H1 (cell line): Measurements from ENCODE around the gene VGF. TPM values are rescaled to one million over a fixed set of nuclear protein-coding genes. Genes with fewer than 3 reads are reported as not detected.

Experiments used
- CTCF ChIA-PET: fragments of 300-600 bp; sonication (Branson Sonifier 250); formaldehyde crosslinking; loops from one replicate; lab custom pipeline; 2021; ENCODE audit not compliant: partially characterized antibody; lab: Charles Lee
- POLR2A ChIA-PET: fragments of 300-600 bp; sonication (Branson Sonifier 250); formaldehyde crosslinking; loops from one replicate; lab custom pipeline; 2021; ENCODE audit warnings: inconsistent platforms; ENCODE audit not compliant: partially characterized antibody; lab: Charles Lee
- DNase-seq, 2 experiments: peaks; one replicate each; pipeline versions ENCODE4 v3.0.0 to v3.0.0-alpha.2; 2010 to 2022; ENCODE audit warnings: low spot score in 2 of 2, low read depth in 1 of 2, mixed read lengths in 1 of 2
- FAIRE-seq: peaks from 2 replicates; lab custom pipeline; 2011; peaks lifted over from hg19 to GRCh38; lab: Jason Lieb, UNC
- H2AFZ ChIP-seq: 2 replicates; pipeline ENCODE4 v1.8.1; 2012; ENCODE audit warnings: low read length, inconsistent platforms
- H2AK5ac ChIP-seq: 2 replicates; pipeline ENCODE4 v1.6.1; 2013; ENCODE audit warnings: low read depth, low read length
- H2BK120ac ChIP-seq: replicated peaks from 2 replicates; pipeline ENCODE3; 2013; ENCODE audit warnings: low read depth, low read length, inconsistent platforms
- H2BK12ac ChIP-seq: 2 replicates; pipeline ENCODE4 v1.6.1; 2013; ENCODE audit warnings: low read depth, low read length
- H2BK15ac ChIP-seq: 2 replicates; pipeline ENCODE4 v1.6.1; 2013; ENCODE audit warnings: low read length
- H2BK20ac ChIP-seq: 2 replicates; pipeline ENCODE4 v1.6.1; 2013; ENCODE audit warnings: low read length
- H2BK5ac ChIP-seq: 2 replicates; pipeline ENCODE4 v1.6.1; 2013; ENCODE audit warnings: low read depth, low read length
- H3K14ac ChIP-seq: 2 replicates; pipeline ENCODE4 v1.6.1; 2013; ENCODE audit warnings: inconsistent platforms; ENCODE audit not compliant: insufficient read length
- H3K18ac ChIP-seq: 2 replicates; pipeline ENCODE4 v1.6.1; 2013; ENCODE audit warnings: low read length; ENCODE audit errors: extremely low read depth
- H3K23ac ChIP-seq: 2 replicates; pipeline ENCODE4 v1.6.1; 2013; ENCODE audit warnings: inconsistent platforms; ENCODE audit not compliant: insufficient read length
- H3K23me2 ChIP-seq: 2 replicates; pipeline ENCODE4 v1.6.1; 2013; ENCODE audit warnings: low read depth, low read length
- H3K27ac ChIP-seq: 2 replicates; pipeline ENCODE4 v1.6.1; 2011; ENCODE audit warnings: low read depth, low read length, inconsistent platforms
- H3K27me3 ChIP-seq, 4 experiments: replicated peaks in 1 of 4; 1 replicate in 1 of 4; 2 replicates in 3 of 4; pipeline versions ENCODE4 v1.6.1 to v1.8.1; 2011 to 2013; ENCODE audit warnings: low read length in 3 of 4, mild to moderate bottlenecking in 3 of 4, inconsistent platforms in 2 of 4, mixed read lengths in 2 of 4, moderate library complexity in 1 of 4; ENCODE audit not compliant: control insufficient read depth in 3 of 4, insufficient read depth in 3 of 4; ENCODE audit errors: extremely low read depth in 1 of 4
- H3K36me3 ChIP-seq, 4 experiments: 2 replicates each; pipeline versions ENCODE4 v1.6.1 to v1.8.1; 2011 to 2013; ENCODE audit warnings: mild to moderate bottlenecking in 4 of 4, low read length in 3 of 4, moderate library complexity in 2 of 4, control low read depth in 1 of 4, inconsistent platforms in 1 of 4; ENCODE audit not compliant: insufficient read depth in 4 of 4, control insufficient read depth in 2 of 4
- H3K4ac ChIP-seq: replicated peaks from 2 replicates; pipeline ENCODE3; 2013; ENCODE audit warnings: low read length, low read depth, mixed read lengths, inconsistent platforms; ENCODE audit not compliant: insufficient read length
- H3K4me1 ChIP-seq, 4 experiments: replicated peaks in 1 of 4; 1 replicate in 1 of 4; 2 replicates in 3 of 4; pipeline versions ENCODE4 v1.6.1 to v1.8.1; 2011 to 2013; ENCODE audit warnings: low read length in 3 of 4, inconsistent platforms in 2 of 4, mixed read lengths in 1 of 4; ENCODE audit not compliant: insufficient read depth in 4 of 4, control insufficient read depth in 3 of 4
- H3K4me2 ChIP-seq, 2 experiments: 2 replicates each; pipeline versions ENCODE4 v1.6.1 to v1.8.1; 2011 to 2013; ENCODE audit warnings: low read depth in 2 of 2, low read length in 2 of 2, control low read depth in 1 of 2, inconsistent platforms in 1 of 2, mild to moderate bottlenecking in 1 of 2; ENCODE audit not compliant: insufficient read depth in 1 of 2
- H3K4me3 ChIP-seq, 4 experiments: fragments of 200-600, 300-600 bp in 1 of 4; sonication (generic), shearing (Covaris generic), sonication (Bioruptor Twin) in 1 of 4; 2 replicates each; pipeline versions ENCODE4 v1.5.1 to v1.8.1; 2011 to 2016; ENCODE audit warnings: low read length in 4 of 4, low read depth in 3 of 4, control low read depth in 2 of 4, inconsistent platforms in 2 of 4, mild to moderate bottlenecking in 2 of 4, mixed read lengths in 1 of 4, moderate library complexity in 1 of 4; ENCODE audit not compliant: insufficient read depth in 2 of 4; ENCODE audit errors: extremely low read depth in 1 of 4
- H3K56ac ChIP-seq: replicated peaks from 2 replicates; pipeline ENCODE3; 2013; ENCODE audit warnings: low read depth, mild to moderate bottlenecking, mixed read lengths, low read length, inconsistent platforms; ENCODE audit not compliant: insufficient read length
- H3K79me1 ChIP-seq: 2 replicates; pipeline ENCODE4 v1.6.1; 2013; ENCODE audit warnings: low read depth, low read length, control low read depth
- H3K79me2 ChIP-seq, 2 experiments: 2 replicates each; pipeline versions ENCODE4 v1.6.1 to v1.8.1; 2012 to 2013; ENCODE audit warnings: low read length in 2 of 2, mild to moderate bottlenecking in 2 of 2, inconsistent platforms in 1 of 2; ENCODE audit not compliant: insufficient read depth in 2 of 2, control insufficient read depth in 1 of 2
- H3K9ac ChIP-seq, 4 experiments: replicated peaks in 1 of 4; 1 replicate in 1 of 4; 2 replicates in 3 of 4; pipeline versions ENCODE4 v1.6.1 to v1.8.1; 2011 to 2013; ENCODE audit warnings: low read depth in 3 of 4, low read length in 3 of 4, control low read depth in 2 of 4, mild to moderate bottlenecking in 2 of 4, moderate library complexity in 2 of 4, inconsistent platforms in 1 of 4; ENCODE audit errors: extremely low read depth in 1 of 4
- H3K9me3 ChIP-seq, 2 experiments: 2 replicates each; pipeline versions ENCODE4 v1.6.1 to v1.8.1; 2012 to 2013; ENCODE audit warnings: mild to moderate bottlenecking in 2 of 2, moderate library complexity in 2 of 2, control low read depth in 1 of 2, inconsistent platforms in 1 of 2, low read depth in 1 of 2, low read length in 1 of 2, mixed read lengths in 1 of 2; ENCODE audit not compliant: insufficient read depth in 2 of 2
- H4K20me1 ChIP-seq, 2 experiments: replicated peaks in 1 of 2; 2 replicates each; pipeline versions ENCODE3 to v1.8.1; 2011 to 2013; ENCODE audit warnings: inconsistent platforms in 2 of 2, low read length in 2 of 2, mild to moderate bottlenecking in 1 of 2; ENCODE audit not compliant: insufficient read depth in 2 of 2, control insufficient read depth in 1 of 2
- H4K5ac ChIP-seq: 2 replicates; pipeline ENCODE4 v1.6.1; 2013; ENCODE audit warnings: low read length, low read depth, mixed read lengths, inconsistent platforms; ENCODE audit not compliant: insufficient read length
- H4K8ac ChIP-seq: 2 replicates; pipeline ENCODE4 v1.8.0; 2013; ENCODE audit warnings: mild to moderate bottlenecking, moderate library complexity, low read length, inconsistent platforms; ENCODE audit not compliant: insufficient read depth; ENCODE audit errors: extremely low read depth
- H4K91ac ChIP-seq: replicated peaks from 2 replicates; pipeline ENCODE3; 2013; ENCODE audit warnings: low read length, mixed read lengths, inconsistent platforms; ENCODE audit not compliant: insufficient read length
- ATF2 ChIP-seq: IDR thresholded peaks from 2 replicates; pipeline ENCODE4 v1.6.1; 2012; ENCODE audit warnings: low read length, inconsistent platforms
- CBX5 ChIP-seq: fragments of 300-800, 300-1000 bp; sonication (generic); IDR thresholded peaks from 2 replicates; pipeline ENCODE4 v1.7.1; 2016; ENCODE audit warnings: antibody characterized with exemption, low read length, low read depth
- PHF8 ChIP-seq: fragments of 200-600 bp; sonication (generic); conservative IDR thresholded peaks from 2 replicates; pipeline ENCODE4 v1.7.1; 2012; ENCODE audit warnings: low read depth, mild to moderate bottlenecking, inconsistent platforms, low read length, moderate library complexity
- RAD21 ChIP-seq, 2 experiments: IDR thresholded peaks in 1 of 2; conservative IDR thresholded peaks in 1 of 2; 2 replicates each; pipeline ENCODE4 v1.6.1; 2011; ENCODE audit warnings: low read depth in 2 of 2, low read length in 2 of 2, improper control_type of control experiment in 1 of 2, inconsistent platforms in 1 of 2, mild to moderate bottlenecking in 1 of 2, moderate library complexity in 1 of 2
- SUZ12 ChIP-seq: fragments of 200-600 bp; sonication (generic); IDR thresholded peaks from 2 replicates; pipeline ENCODE4 v1.6.1; 2012; ENCODE audit warnings: mild to moderate bottlenecking, inconsistent platforms, low read length, moderate library complexity, mixed read lengths
- TBP ChIP-seq: IDR thresholded peaks from 2 replicates; pipeline ENCODE4 v1.6.1; 2011; ENCODE audit warnings: low read depth, low read length, improper control_type of control experiment
- WGBS, 2 experiments: shearing (Covaris generic) in 1 of 2; methylation state at CpG; one replicate each; pipeline versions ENCODE4 v1.1.6 to v1.1.7; 2013 to 2015; ENCODE audit warnings: low lambda C conversion rate in 2 of 2, mixed read lengths in 2 of 2, inconsistent platforms in 1 of 2, low coverage in 1 of 2, missing lambda C conversion rate in 1 of 2; ENCODE audit not compliant: insufficient replicate concordance in 2 of 2, insufficient coverage in 1 of 2, insufficient read length in 1 of 2; ENCODE audit errors: extremely low coverage in 1 of 2, missing lambda C conversion rate in 1 of 2; 5-methylcytosine and 5-hydroxymethylcytosine counted together
- polyA plus RNA-seq, 7 experiments: library from polyadenylated mRNA; depleted of rRNA in 3 of 7; stranded (reverse) in 5 of 7; unstranded in 2 of 7; fragments of >200 nt in 5 of 7; fragments of 200-250 nt in 2 of 7; gene quantifications; 1 replicate in 5 of 7; 2 replicates in 1 of 7; 4 replicates in 1 of 7; pipeline versions ENCODE4 v1.2.1 to v1.2.3, GENCODE V29; 2011 to 2013; ENCODE audit warnings: missing spikeins in 2 of 7, mixed read lengths in 2 of 7
- total RNA-seq: library from RNA; stranded (reverse); fragmentation: NEBNext Ultra II Directional; extraction: Animal tissue kit (Norgen Biotek cat#: 25700); gene quantifications from 2 replicates; pipeline ENCODE4 v1.2.1, GENCODE V29; 2021

VGF gene
- total and polyA plus RNA-seq, 2 of the 8 experiments (the other 6 are each of a cell fraction or from before 2014, with no cell fraction given), result 1.6 to 7.0 TPM

GRCh38 chr7:101167645-101168411 lies 2.5 kb upstream of the VGF start:
- WGBS, 2 experiments, result 3% methylated on average over 11 of the region's 12 CpGs; no CpG with 5 or more reads in 1 of the 2 experiments
- Histone ChIP-seq H2BK20ac (no peak overlapping the region; the same call in none of the 2 replicates), H2BK15ac (peak overlapping the region; percentile 100), H3K27ac (no peak overlapping the region), H4K91ac (peak overlapping the region; percentile 46), H2BK120ac (peak overlapping the region; percentile 76), H3K9me3 (no peaks in the 10 kb centered on the region), H4K20me1 (peaks cover 7 to 14% of the 10 kb centered on the region in 2 experiments), H3K79me1 (no peaks in the 10 kb centered on the region), H3K4ac (peak overlapping the region; percentile 83), H3K4me2 (peak overlapping the region; percentile 44 to 90), H2BK5ac (peak overlapping the region; percentile 83; the same call in 1 of the 2 replicates), H3K4me1 (peaks cover 11 to 78% (median 47%) of the 10 kb centered on the region in 4 experiments), H4K5ac (no peak overlapping the region), H3K23me2 (peaks cover 44% of the 10 kb centered on the region), H3K27me3 (peaks cover 43 to 85% (median 71%) of the 10 kb centered on the region in 4 experiments), H3K56ac (no peak overlapping the region), H3K9ac (no peak overlapping the region), H3K79me2 (no peaks in the 10 kb centered on the region), H3K23ac (no peak overlapping the region), H2AK5ac (peak overlapping the region; percentile 82), H2BK12ac (peak overlapping the region; percentile 99), H3K14ac (no peak overlapping the region), H3K4me3 (peak overlapping the region; percentile 27 to 63 (median 42); a peak in 6 of 8 replicates), H2AFZ (no peak overlapping the region), H4K8ac (no peak overlapping the region), H3K18ac (peak overlapping the region; percentile 92), H3K36me3 (no peaks in the 10 kb centered on the region)
- CTCF ChIA-PET, result interaction anchor here (0.6 to 5.7 kb wide), 13 partner anchors 10 to 276 kb away, joined by 3 to 46 read pairs (median 4); partner anchors contain the start of gene NAT16
- POLR2A ChIA-PET, result interaction anchor here (0.8 to 2.6 kb wide), 6 partner anchors 9 to 71 kb away, joined by 3 to 20 read pairs (median 4); partner anchors contain the start of gene AP1S1
- FAIRE-seq (peak; percentile 82), DNase-seq (no peak)
- TF ChIP-seq PHF8 (no peak), ATF2 (no peak), SUZ12 (0 out of 2 replicates have a peak, but pooled peaks have one; percentile 49), CBX5 (no peak), TBP (no peak), RAD21 (IDR thresholded peaks at IDR 0.05 in 1 of 2, conservative IDR thresholded peaks at IDR 0.05 in 1 of 2; ENCODE audit: low read depth in 2 of 2, low read length in 2 of 2) (no peak)
